ENCODE data around the gene RPAP3. TPM values are rescaled to one million over a fixed set of nuclear protein-coding genes. Genes with fewer than 3 reads are reported as not detected.

The RPAP3 gene
- total RNA-seq, 2 donors from 2014 or later: 22.7 to 23.5 TPM

GRCh38 chr12:47739297-47739696 is 33.5 kb upstream of the RPAP3 start:
- no peak overlapping the region for H3K4me3 Mint-ChIP-seq
- DNase-seq: no peak
- peak overlapping the region; percentile 57 for H3K27ac Mint-ChIP-seq
- H3K27me3 Mint-ChIP-seq: no peaks in the 10 kb centered on the region
- H3K9me3 ChIP-seq (ENCODE audit: control insufficient read depth, low read length, poor library complexity, severe bottlenecking): no peaks in the 10 kb centered on the region
- peaks cover 23% of the 10 kb centered on the region for H3K4me1 Mint-ChIP-seq
- no peaks in the 10 kb centered on the region for H3K36me3 Mint-ChIP-seq (ENCODE audit: low read depth)
- ATAC-seq: no peak

- no peaks in the 10 kb centered on the region for H3K36me3 Mint-ChIP-seq (ENCODE audit: low read depth)
- no peak for ATAC-seq
- DNase-seq: no peak
- H3K27me3 Mint-ChIP-seq: no peaks in the 10 kb centered on the region
- no peak overlapping the region for H3K27ac Mint-ChIP-seq
- no peaks in the 10 kb centered on the region for H3K9me3 ChIP-seq (ENCODE audit: control insufficient read depth, low read length, poor library complexity, severe bottlenecking)
- H3K4me1 Mint-ChIP-seq: peaks cover 25% of the 10 kb centered on the region
- H3K4me3 Mint-ChIP-seq: no peak overlapping the region
Measured at GRCh38 chr12:47737936-47738594, 32.2 kb upstream of the RPAP3 start.

- ATAC-seq (no peak), DNase-seq (no peak)
- Mint-ChIP-seq H3K4me1 (peaks cover 21% of the 10 kb centered on the region), H3K27me3 (no peaks in the 10 kb centered on the region), H3K36me3 (ENCODE audit: low read depth) (no peaks in the 10 kb centered on the region), H3K27ac (peak overlapping the region; percentile 49), H3K4me3 (peak overlapping the region; percentile 12)
- H3K9me3 ChIP-seq (ENCODE audit: control insufficient read depth, low read length, poor library complexity, severe bottlenecking): no peaks in the 10 kb centered on the region
Measured at GRCh38 chr12:47736877-47737676, 31.2 kb upstream of the RPAP3 start.

GRCh38 chr12:47736216-47736615 is 30.4 kb upstream of the RPAP3 start:
- no peaks in the 10 kb centered on the region for H3K9me3 ChIP-seq (ENCODE audit: control insufficient read depth, low read length, poor library complexity, severe bottlenecking)
- no peak for ATAC-seq
- Mint-ChIP-seq H3K36me3 (ENCODE audit: low read depth) (no peaks in the 10 kb centered on the region), H3K4me3 (no peak overlapping the region), H3K27ac (peak overlapping the region; percentile 34), H3K27me3 (no peaks in the 10 kb centered on the region), H3K4me1 (peaks cover 17% of the 10 kb centered on the region)
- no peak for DNase-seq

GRCh38 chr12:47735649-47736048 is 29.8 kb upstream of the RPAP3 start:
- Mint-ChIP-seq H3K4me1 (peaks cover 13% of the 10 kb centered on the region), H3K4me3 (no peak overlapping the region), H3K36me3 (ENCODE audit: low read depth) (no peaks in the 10 kb centered on the region)

GRCh38 chr12:47734725-47735480 is 29.1 kb upstream of the RPAP3 start:
- H3K4me1 Mint-ChIP-seq: peaks cover 13% of the 10 kb centered on the region
- ATAC-seq (no peak), DNase-seq (no peak)
- H3K27ac Mint-ChIP-seq: no peak overlapping the region
- no peaks in the 10 kb centered on the region for H3K27me3 Mint-ChIP-seq
- H3K4me3 Mint-ChIP-seq: no peak overlapping the region
- no peaks in the 10 kb centered on the region for H3K36me3 Mint-ChIP-seq (ENCODE audit: low read depth)
- H3K9me3 ChIP-seq (ENCODE audit: control insufficient read depth, low read length, poor library complexity, severe bottlenecking): no peaks in the 10 kb centered on the region

More at GRCh38 chr12:47735649-47736048, 29.8 kb upstream of the RPAP3 start:
- H3K27ac Mint-ChIP-seq: peak overlapping the region; percentile 34
- H3K27me3 Mint-ChIP-seq: no peaks in the 10 kb centered on the region
- ATAC-seq: no peak
- no peak for DNase-seq
- no peaks in the 10 kb centered on the region for H3K9me3 ChIP-seq (ENCODE audit: control insufficient read depth, low read length, poor library complexity, severe bottlenecking)

GRCh38 chr12:47733142-47733541 is 27.3 kb upstream of the RPAP3 start:
- Mint-ChIP-seq H3K27ac (no peak overlapping the region), H3K27me3 (no peaks in the 10 kb centered on the region), H3K36me3 (ENCODE audit: low read depth) (no peaks in the 10 kb centered on the region), H3K4me1 (peaks cover 4% of the 10 kb centered on the region), H3K4me3 (no peak overlapping the region)
- H3K9me3 ChIP-seq (ENCODE audit: control insufficient read depth, low read length, poor library complexity, severe bottlenecking): no peaks in the 10 kb centered on the region
- ATAC-seq (no peak), DNase-seq (no peak)

- H3K4me3 Mint-ChIP-seq: no peak overlapping the region
- DNase-seq (no peak), ATAC-seq (no peak)
- no peaks in the 10 kb centered on the region for H3K36me3 Mint-ChIP-seq (ENCODE audit: low read depth)
- H3K4me1 Mint-ChIP-seq: peaks cover 7% of the 10 kb centered on the region
- H3K27ac Mint-ChIP-seq: no peak overlapping the region
- no peaks in the 10 kb centered on the region for H3K9me3 ChIP-seq (ENCODE audit: control insufficient read depth, low read length, poor library complexity, severe bottlenecking)
- H3K27me3 Mint-ChIP-seq: no peaks in the 10 kb centered on the region
Measured at GRCh38 chr12:47732504-47732903, 26.7 kb upstream of the RPAP3 start.

GRCh38 chr12:47731723-47732122 is 25.9 kb upstream of the RPAP3 start:
- DNase-seq: no peak
- Mint-ChIP-seq H3K4me3 (no peak overlapping the region), H3K27ac (no peak overlapping the region), H3K4me1 (peaks cover 7% of the 10 kb centered on the region), H3K36me3 (ENCODE audit: low read depth) (no peaks in the 10 kb centered on the region), H3K27me3 (no peaks in the 10 kb centered on the region)
- no peaks in the 10 kb centered on the region for H3K9me3 ChIP-seq (ENCODE audit: control insufficient read depth, low read length, poor library complexity, severe bottlenecking)
- ATAC-seq: no peak

- Mint-ChIP-seq H3K4me1 (peaks cover 7% of the 10 kb centered on the region), H3K4me3 (no peak overlapping the region), H3K27ac (no peak overlapping the region), H3K27me3 (no peaks in the 10 kb centered on the region), H3K36me3 (ENCODE audit: low read depth) (no peaks in the 10 kb centered on the region)
- ATAC-seq (no peak), DNase-seq (no peak)
- H3K9me3 ChIP-seq (ENCODE audit: control insufficient read depth, low read length, poor library complexity, severe bottlenecking): no peaks in the 10 kb centered on the region
Measured at GRCh38 chr12:47730341-47730744, 24.5 kb upstream of the RPAP3 start.

GRCh38 chr12:47729233-47729632 is 23.4 kb upstream of the RPAP3 start:
- Mint-ChIP-seq H3K27ac (no peak overlapping the region), H3K4me1 (peaks cover 7% of the 10 kb centered on the region), H3K36me3 (ENCODE audit: low read depth) (no peaks in the 10 kb centered on the region), H3K27me3 (no peaks in the 10 kb centered on the region), H3K4me3 (no peak overlapping the region)
- H3K9me3 ChIP-seq (ENCODE audit: control insufficient read depth, low read length, poor library complexity, severe bottlenecking): no peaks in the 10 kb centered on the region
- DNase-seq: no peak
- ATAC-seq: no peak

- Mint-ChIP-seq H3K36me3 (ENCODE audit: low read depth) (peaks cover 5% of the 10 kb centered on the region), H3K4me3 (no peak overlapping the region), H3K4me1 (peaks cover 27% of the 10 kb centered on the region), H3K27ac (no peak overlapping the region), H3K27me3 (no peaks in the 10 kb centered on the region)
- H3K9me3 ChIP-seq (ENCODE audit: control insufficient read depth, low read length, poor library complexity, severe bottlenecking): no peaks in the 10 kb centered on the region
- ATAC-seq (no peak), DNase-seq (no peak)
Measured at GRCh38 chr12:47725893-47726292, 20.1 kb upstream of the RPAP3 start.

- ATAC-seq (no peak), DNase-seq (no peak)
- Mint-ChIP-seq H3K4me1 (peaks cover 29% of the 10 kb centered on the region), H3K4me3 (no peak within 1 kb of the TSS), H3K36me3 (ENCODE audit: low read depth) (peaks cover 5% of the 10 kb centered on the region), H3K27me3 (no peaks in the 10 kb centered on the region), H3K27ac (no peak within 1 kb of the TSS)
- H3K9me3 ChIP-seq (ENCODE audit: control insufficient read depth, low read length, poor library complexity, severe bottlenecking): no peaks in the 10 kb centered on the region
Measured at GRCh38 chr12:47725091-47725772, 19.4 kb upstream of the RPAP3 start, which contains the start of gene ENDOU. Gene ENDOU, minus strand, starts transcription at chr12:47725490. Its CDS starts 77 bp downstream, at chr12:47725413.

Measured in T-helper 17 cell (primary cell).